Measurements from ENCODE around the gene HES2. TPM values are rescaled to one million over a fixed set of nuclear protein-coding genes. Genes with fewer than 3 reads are reported as not detected.

The HES2 gene
- total RNA-seq, 4 donors from 2014 or later = 7.3 TPM; not detected in 3

- peaks cover 0 to 36% (median 12%) of the 10 kb centered on the region in 3 donors for H3K4me1 ChIP-seq
- no peak for ATAC-seq
- peaks cover 100% of the 10 kb centered on the region for H3K27me3 ChIP-seq
- TF ChIP-seq POLR2A (IDR thresholded peaks at IDR 0.05) (no peak), EP300 (IDR thresholded peaks at IDR 0.05) (no peak), CTCF (IDR thresholded peaks at IDR 0.05) (no peak), POLR2AphosphoS5 (IDR thresholded peaks at IDR 0.05) (no peak)
- whole genome bisulfite sequencing, 2 donors (ENCODE audit: low coverage in 1 of 2) = 0% methylated on average over 1 of the region's 99 CpGs; no CpG with 5 or more reads in 1 of the 2 donors
- H3K27ac ChIP-seq = no peak within 1 kb of the TSS
- H3K36me3 ChIP-seq = no peaks in the 10 kb centered on the region
- peak within 1 kb of the TSS in 1 of 2 donors; percentile 32 for H3K4me3 ChIP-seq
- H3K9me3 ChIP-seq = no peaks in the 10 kb centered on the region
Measured at GRCh38 chr1:6424619-6425593, 5.2 kb upstream of the HES2 start, which contains the start of gene ESPN. Gene ESPN, plus strand, starts transcription at chr1:6424776. Its CDS starts 180 bp downstream, at chr1:6424956.

GRCh38 chr1:6424000-6424565 is 4.4 kb upstream of the HES2 start:
- no peak for TF ChIP-seq POLR2AphosphoS5 (IDR thresholded peaks at IDR 0.05)
- no peak for TF ChIP-seq EP300 (IDR thresholded peaks at IDR 0.05)
- ATAC-seq = no peak
- Histone ChIP-seq H3K27ac (no peak overlapping the region), H3K4me3 (peak overlapping the region in 1 of 2 donors; percentile 32), H3K27me3 (peaks cover 100% of the 10 kb centered on the region), H3K9me3 (no peaks in the 10 kb centered on the region), H3K4me1 (peaks cover 0 to 44% (median 20%) of the 10 kb centered on the region in 3 donors), H3K36me3 (no peaks in the 10 kb centered on the region)
- WGBS, 2 donors (ENCODE audit: low coverage in 1 of 2) = 0% methylated on average over 7 of the region's 35 CpGs; no CpG with 5 or more reads in 1 of the 2 donors

- Histone ChIP-seq H3K27ac (no peak overlapping the region), H3K4me3 (no peak overlapping the region), H3K9me3 (no peaks in the 10 kb centered on the region), H3K4me1 (peaks cover 0 to 51% (median 23%) of the 10 kb centered on the region in 3 donors), H3K27me3 (peaks cover 100% of the 10 kb centered on the region), H3K36me3 (no peaks in the 10 kb centered on the region)
- ATAC-seq = peak; percentile 20
- 0 to 10% methylated on average over 2 of the region's 24 CpGs for WGBS, 2 donors (ENCODE audit: low coverage in 1 of 2)
- peak in 2 of 4 experiments; percentile 24 to 51 for TF ChIP-seq CTCF (IDR thresholded peaks at IDR 0.05)
- TF ChIP-seq EP300 (IDR thresholded peaks at IDR 0.05) = no peak
Measured at GRCh38 chr1:6423321-6423999, 3.7 kb upstream of the HES2 start.

DNA sequence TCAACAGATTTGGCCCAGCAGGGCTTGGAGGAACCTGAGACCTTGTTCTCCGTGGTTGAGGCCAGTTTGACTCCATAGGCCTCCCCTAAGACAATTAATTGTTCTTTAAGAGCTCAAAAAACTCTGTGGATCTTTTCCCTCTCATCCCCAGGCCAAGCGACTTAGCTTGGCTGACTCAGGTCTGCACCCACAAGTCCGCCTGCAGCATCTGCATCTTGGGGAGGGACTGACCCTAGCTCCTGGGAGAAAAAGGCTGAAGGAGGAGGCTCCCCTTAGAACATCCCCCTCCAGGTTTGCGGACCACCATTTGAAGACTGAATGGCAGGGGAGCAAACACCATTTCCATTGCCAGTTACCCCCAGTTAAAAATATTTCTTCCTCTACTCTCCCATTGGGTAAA is 1.5 kb upstream of the HES2 start:
- WGBS, 2 donors (ENCODE audit: low coverage in 1 of 2) = 17 to 52% methylated on average over 2 to 3 of the region's 4 CpGs
- H3K4me1 ChIP-seq = peaks cover 0 to 51% (median 23%) of the 10 kb centered on the region in 3 donors

More for the DNA sequence above, 1.5 kb upstream of the HES2 start:
- H3K9me3 ChIP-seq = no peaks in the 10 kb centered on the region
- TF ChIP-seq CTCF (IDR thresholded peaks at IDR 0.05) (no peak), POLR2AphosphoS5 (IDR thresholded peaks at IDR 0.05) (no peak), EP300 (IDR thresholded peaks at IDR 0.05) (no peak), POLR2A (IDR thresholded peaks at IDR 0.05) (no peak)
- no peak overlapping the region for H3K4me3 ChIP-seq
- ATAC-seq = no peak
- H3K27ac ChIP-seq = no peak overlapping the region
- H3K36me3 ChIP-seq = no peaks in the 10 kb centered on the region
- H3K27me3 ChIP-seq = peaks cover 100% of the 10 kb centered on the region

Data from gastroesophageal sphincter (tissue), 4 donors.